HG03196 (cell line): ENCODE measurements around the gene KCNJ14.
A peak's percentile ranks its signal among the peaks of the same experiment; 100 is the strongest.

Source experiments
- ATAC-seq: cut with Tn5 transposase; IDR thresholded peaks from one replicate; pipeline ENCODE4 v1.9.1; 2021; ENCODE audit not compliant: unreplicated experiment

The KCNJ14 gene

GRCh38 chr19:48445256-48445605 is 10.1 kb upstream of the KCNJ14 start:
- ATAC-seq: peak; percentile 9

DNA sequence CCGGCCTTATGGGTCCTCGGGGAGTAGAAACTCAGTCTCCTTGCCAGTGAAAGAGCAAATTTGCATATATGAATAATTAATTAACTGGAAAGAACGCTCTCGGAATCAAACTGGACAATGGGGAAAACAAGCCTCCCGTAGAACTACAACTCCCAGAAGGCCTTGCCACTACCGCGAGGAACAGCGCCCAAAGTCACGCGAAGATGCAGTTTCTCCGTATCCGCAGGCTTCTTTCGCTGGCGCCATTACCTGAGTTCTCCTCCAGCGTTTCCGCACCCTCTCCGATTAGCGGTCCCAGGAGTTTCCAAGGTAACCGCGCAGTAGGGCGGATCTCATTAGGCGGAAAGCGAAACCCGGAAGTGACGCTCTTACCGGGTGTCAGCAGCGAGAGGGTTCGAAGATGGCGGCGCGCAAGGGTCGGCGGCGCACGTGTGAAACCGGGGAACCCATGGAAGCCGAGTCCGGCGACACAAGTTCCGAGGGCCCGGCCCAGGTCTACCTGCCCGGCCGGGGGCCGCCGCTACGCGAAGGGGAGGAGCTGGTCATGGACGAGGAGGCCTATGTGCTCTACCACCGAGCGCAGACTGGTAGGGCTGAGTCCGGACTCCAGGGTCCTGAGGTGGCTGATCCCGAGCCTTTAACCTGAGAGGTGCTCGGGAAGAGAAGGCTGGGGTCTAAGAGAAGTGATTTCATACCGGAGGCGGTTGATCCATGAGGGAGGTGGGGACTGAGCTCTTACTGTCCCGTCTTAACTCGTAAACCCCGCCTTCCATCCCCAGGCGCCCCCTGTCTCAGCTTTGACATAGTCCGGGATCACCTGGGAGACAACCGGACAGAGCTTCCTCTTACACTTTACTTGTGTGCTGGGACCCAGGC is 9.5 kb upstream of the KCNJ14 start, which contains the start of gene GRWD1:
Gene GRWD1, plus strand, starts transcription at position 378 of the 876 bp plus-strand sequence. Its CDS starts 23 bp downstream, at position 401.
- peak; percentile 76 for ATAC-seq

DNA sequence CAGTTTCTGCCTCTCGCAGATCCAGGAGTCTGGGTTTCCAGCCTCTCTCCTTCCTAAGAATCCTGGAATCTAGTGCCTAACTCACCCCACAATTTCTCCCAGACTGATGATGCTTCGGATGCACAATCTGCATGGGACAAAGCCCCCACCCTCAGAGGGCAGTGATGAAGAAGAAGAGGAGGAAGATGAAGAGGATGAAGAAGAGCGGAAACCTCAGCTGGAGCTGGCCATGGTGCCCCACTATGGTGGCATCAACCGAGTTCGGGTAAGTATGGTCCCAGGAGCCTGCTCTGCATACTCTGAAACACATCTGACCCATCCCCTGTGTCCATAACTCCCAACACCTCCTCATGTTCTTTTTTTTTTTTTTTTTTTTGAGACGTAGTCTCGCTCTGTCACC is 8.8 kb upstream of the KCNJ14 start:
- ATAC-seq: no peak

- ATAC-seq: no peak
Observed at GRCh38 chr19:48448563-48448962, 6.8 kb upstream of the KCNJ14 start.

DNA sequence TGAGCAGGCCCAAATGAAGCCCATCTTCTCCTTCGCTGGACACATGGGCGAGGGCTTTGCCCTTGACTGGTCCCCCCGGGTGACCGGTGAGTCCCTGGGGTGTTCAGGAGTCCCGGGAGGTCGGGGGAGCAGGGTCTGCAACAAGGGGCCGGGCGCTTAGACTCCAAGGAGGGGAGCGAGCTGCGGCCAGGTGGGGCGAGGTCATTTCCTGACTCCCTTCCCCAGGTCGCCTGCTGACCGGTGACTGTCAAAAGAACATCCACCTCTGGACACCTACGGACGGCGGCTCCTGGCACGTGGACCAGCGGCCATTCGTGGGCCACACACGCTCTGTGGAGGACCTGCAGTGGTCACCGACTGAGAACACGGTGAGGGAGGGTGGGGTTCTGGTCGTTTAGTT is 4.9 kb upstream of the KCNJ14 start:
- no peak for ATAC-seq

GRCh38 chr19:48450863-48451262 is 4.5 kb upstream of the KCNJ14 start:
- ATAC-seq: no peak

GRCh38 chr19:48451624-48452023 is 3.8 kb upstream of the KCNJ14 start:
- no peak for ATAC-seq

- ATAC-seq: no peak
Observed at GRCh38 chr19:48452289-48453190, 2.8 kb upstream of the KCNJ14 start.

DNA sequence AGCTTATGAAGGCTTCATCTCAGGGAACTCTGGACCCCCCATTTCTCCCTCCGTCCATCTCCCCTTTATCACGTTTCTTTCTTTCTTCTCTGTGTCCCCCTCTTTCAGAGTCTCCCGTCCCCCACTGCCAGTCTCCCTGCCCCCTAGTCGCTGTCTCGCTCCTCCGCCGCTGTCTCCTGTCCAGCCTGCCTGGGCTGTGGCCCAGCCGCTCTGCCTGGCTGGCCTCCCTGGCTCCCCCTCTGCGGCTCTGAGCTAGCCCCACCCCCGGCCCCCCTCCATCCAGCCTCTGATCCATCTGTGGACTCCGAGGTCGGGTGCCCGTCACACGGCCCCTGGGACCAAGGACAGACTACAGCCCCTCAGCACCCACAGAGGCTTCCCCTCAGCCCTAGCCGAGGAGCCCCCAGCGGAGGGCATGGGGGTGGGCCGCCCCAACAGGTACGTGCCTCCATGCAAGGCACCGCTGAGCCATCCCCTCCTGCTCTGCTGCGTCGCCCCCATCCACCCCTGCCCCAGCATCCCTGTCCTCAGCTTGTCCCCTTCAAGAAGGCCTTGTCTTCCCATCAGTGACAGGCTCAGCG is 1.1 kb upstream of the KCNJ14 start:
- ATAC-seq: no peak

DNA sequence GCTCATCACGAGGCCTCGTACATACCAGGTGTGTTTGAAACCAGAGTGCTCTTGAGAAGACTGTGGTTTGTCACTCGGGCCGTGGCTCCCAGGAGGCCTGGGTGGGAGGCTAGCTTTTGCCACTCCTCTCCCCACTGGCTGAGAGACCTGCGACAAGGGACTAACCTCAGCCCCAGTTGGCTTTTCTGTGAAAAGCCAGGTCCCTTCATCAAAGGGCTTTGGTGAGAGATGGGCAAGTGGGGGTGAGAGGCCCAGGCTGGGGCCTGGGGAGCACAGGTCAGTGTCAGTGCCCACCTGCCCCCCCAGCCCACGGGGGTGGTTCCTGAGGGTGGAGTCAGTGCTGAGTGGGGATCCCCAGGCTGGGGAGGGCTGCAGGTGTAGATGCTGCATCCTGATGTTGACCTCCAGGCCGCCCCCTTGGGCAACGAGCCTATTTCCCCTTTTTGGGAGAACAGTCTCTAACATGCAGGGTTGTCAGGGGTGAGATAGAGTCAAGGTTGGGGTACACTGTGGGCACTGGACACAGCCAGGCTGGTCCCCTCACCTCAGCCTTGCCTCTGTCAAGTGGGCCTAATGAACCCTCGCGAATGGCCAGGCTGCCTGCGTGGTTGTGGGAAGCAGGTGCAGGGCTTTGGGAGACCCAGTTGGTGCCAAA is 661 bp downstream of the KCNJ14 start:
- ATAC-seq: no peak

- no peak for ATAC-seq
Observed at GRCh38 chr19:48456864-48457263, 1.5 kb downstream of the KCNJ14 start.

DNA sequence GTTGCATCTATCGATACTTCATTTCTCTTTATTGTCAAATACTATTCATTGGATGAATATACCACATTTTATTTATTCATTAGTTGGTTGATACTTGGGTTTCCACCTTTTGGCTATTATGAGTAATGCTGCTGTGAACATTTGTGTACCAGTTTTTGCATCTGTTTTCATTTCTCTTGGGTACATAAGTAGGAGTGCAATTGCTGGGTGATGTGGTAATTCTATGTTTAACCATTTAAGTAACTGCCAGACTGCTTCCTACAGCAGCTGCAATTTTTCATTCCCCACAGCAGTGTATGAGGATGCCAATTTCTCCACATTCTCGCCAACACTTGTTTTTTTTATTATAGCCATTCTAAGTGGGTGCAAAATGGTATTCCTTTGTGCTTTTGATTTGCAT is 2.6 kb downstream of the KCNJ14 start:
- ATAC-seq: no peak

- no peak for ATAC-seq
Observed at GRCh38 chr19:48461651-48461981, 6.2 kb downstream of the KCNJ14 start.

DNA sequence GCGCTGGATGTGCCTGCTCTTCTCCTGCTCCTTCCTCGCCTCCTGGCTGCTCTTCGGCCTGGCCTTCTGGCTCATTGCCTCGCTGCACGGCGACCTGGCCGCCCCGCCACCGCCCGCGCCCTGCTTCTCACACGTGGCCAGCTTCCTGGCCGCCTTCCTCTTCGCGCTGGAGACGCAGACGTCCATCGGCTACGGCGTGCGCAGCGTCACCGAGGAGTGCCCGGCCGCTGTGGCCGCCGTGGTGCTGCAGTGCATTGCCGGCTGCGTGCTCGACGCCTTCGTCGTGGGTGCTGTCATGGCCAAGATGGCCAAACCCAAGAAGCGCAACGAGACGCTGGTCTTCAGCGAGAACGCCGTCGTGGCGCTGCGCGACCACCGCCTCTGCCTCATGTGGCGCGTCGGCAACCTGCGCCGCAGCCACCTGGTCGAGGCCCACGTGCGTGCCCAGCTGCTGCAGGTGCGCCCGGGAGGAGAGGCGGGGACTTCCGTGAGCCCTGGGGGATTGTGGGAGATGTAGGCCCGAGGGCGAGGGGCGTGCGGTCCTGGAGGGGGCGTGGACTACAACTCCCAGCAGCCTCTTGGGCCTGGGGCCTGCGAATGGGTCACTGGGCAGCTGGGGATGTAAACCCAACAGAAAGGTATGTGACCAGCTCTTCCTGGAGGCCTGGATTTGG is 6.7 kb downstream of the KCNJ14 start:
- ATAC-seq: no peak

- no peak for ATAC-seq
Observed at GRCh38 chr19:48465215-48465614, 9.8 kb downstream of the KCNJ14 start.

- ATAC-seq: no peak
Observed at GRCh38 chr19:48466561-48467325, 11.4 kb downstream of the KCNJ14 start.

GRCh38 chr19:48468772-48469288 is 13.5 kb downstream of the KCNJ14 start:
- peak; percentile 86 for ATAC-seq

GRCh38 chr19:48469289-48469881 is 14.0 kb downstream of the KCNJ14 start, which contains the start of gene CYTH2:
Gene CYTH2, plus strand, starts transcription at chr19:48469369. Its CDS starts 139 bp downstream, at chr19:48469508.
- ATAC-seq: peak; percentile 27
